ENCODE measurements around the gene AP4E1.
"Not testable (repeated sequence)": the region's sequence is repeated elsewhere in the genome, so short reads cannot be mapped to it uniquely, and the experiment has no call there.

The AP4E1 gene

DNA sequence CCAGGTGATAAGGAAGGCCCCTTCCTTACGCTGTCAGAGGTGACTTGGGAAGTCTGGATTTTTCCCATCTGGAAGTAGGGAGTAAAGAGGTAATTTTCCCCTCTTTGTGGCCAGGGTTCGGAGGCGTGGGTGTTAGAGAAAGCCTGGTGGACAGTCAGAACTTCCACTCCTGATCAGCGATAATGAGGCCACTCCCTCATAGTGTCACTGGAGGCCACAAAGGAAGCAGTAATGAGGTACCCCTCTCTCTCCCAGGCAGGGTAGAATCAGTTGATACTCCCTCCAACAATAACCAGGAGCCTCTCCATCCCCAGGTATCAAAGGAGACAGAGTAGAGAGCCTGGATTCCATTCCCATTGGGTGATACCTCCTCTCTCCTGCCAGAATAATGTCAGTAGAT is 30.0 kb downstream of the AP4E1 start:
- no peak for TF ChIP-seq JUND (IDR thresholded peaks at IDR 0.05; ENCODE audit: low read depth)
- in situ Hi-C loops (cut with HindIII; ENCODE audit: low pct_unique_long_range_greater_than_20kb, low sequenced_read_pairs) = no loop called here
- no peak for DNase-seq (ENCODE audit: low read depth in 1 of 2, low spot score in 1 of 2)

DNA sequence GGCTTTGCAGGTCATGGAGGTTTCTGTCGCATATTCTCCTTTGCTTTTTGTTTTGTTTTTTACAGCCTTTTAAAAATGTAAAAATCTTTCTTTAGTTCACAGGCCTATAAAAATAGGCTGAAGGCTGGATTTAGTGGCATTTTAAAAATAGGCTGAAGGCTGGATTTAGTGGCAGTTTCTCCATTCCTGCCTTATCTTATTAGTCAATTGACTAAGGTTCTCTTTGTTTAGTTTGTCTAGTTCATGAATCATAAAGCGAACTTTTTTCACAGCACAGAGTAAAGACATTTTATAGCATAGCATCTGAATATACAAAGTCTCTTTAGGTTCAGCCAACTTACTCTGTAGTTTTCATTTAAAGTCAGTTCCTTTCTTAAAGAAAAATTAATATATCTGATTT is 31.4 kb downstream of the AP4E1 start:
- DNase-seq (ENCODE audit: low read depth in 1 of 2, low spot score in 1 of 2) = no peak
- no peak for TF ChIP-seq JUND (IDR thresholded peaks at IDR 0.05; ENCODE audit: low read depth)
- in situ Hi-C loops (cut with HindIII; ENCODE audit: low pct_unique_long_range_greater_than_20kb, low sequenced_read_pairs) = no loop called here

DNA sequence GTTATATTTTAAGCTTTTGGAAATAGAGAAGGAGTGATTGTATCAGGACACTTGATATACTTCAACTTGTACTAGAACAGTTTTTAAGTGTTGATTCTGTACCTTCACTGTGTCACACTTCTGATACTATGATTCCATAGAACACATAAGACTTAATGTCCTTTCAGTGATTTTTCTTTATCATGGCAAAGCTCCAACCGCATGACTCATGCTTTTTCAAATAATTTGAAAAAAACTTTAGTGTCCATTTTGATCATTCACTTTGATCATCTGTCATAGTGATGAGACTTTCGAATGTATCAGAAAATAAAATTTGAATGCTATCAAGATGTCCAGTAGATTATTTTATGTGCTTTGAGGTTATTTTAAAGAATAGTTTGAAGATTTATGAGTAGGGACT is 32.0 kb downstream of the AP4E1 start:
- no peak for TF ChIP-seq JUND (IDR thresholded peaks at IDR 0.05; ENCODE audit: low read depth)
- in situ Hi-C loops (cut with HindIII; ENCODE audit: low pct_unique_long_range_greater_than_20kb, low sequenced_read_pairs) = no loop called here
- DNase-seq (ENCODE audit: low read depth in 1 of 2, low spot score in 1 of 2) = no peak

GRCh38 chr15:50943638-50944037 is 35.2 kb downstream of the AP4E1 start:
- TF ChIP-seq JUND (IDR thresholded peaks at IDR 0.05; ENCODE audit: low read depth) = no peak
- in situ Hi-C loops (cut with HindIII; ENCODE audit: low pct_unique_long_range_greater_than_20kb, low sequenced_read_pairs) = no loop called here
- DNase-seq (ENCODE audit: low read depth in 1 of 2, low spot score in 1 of 2) = no peak

GRCh38 chr15:50944672-50945071 is 36.2 kb downstream of the AP4E1 start:
- no peak for DNase-seq (ENCODE audit: low read depth in 1 of 2, low spot score in 1 of 2)
- in situ Hi-C loops (cut with HindIII; ENCODE audit: low pct_unique_long_range_greater_than_20kb, low sequenced_read_pairs) = no loop called here
- no peak for TF ChIP-seq JUND (IDR thresholded peaks at IDR 0.05; ENCODE audit: low read depth)

GRCh38 chr15:50945725-50946124 is 37.2 kb downstream of the AP4E1 start:
- in situ Hi-C loops (cut with HindIII; ENCODE audit: low pct_unique_long_range_greater_than_20kb, low sequenced_read_pairs) = no loop called here
- TF ChIP-seq JUND (IDR thresholded peaks at IDR 0.05; ENCODE audit: low read depth) = no peak
- no peak for DNase-seq (ENCODE audit: low read depth in 1 of 2, low spot score in 1 of 2)

GRCh38 chr15:50950745-50951144 is 42.3 kb downstream of the AP4E1 start:
- in situ Hi-C loops (cut with HindIII; ENCODE audit: low pct_unique_long_range_greater_than_20kb, low sequenced_read_pairs); DNase-seq (ENCODE audit: low read depth in 1 of 2, low spot score in 1 of 2): not testable (repeated sequence)

- in situ Hi-C loops (cut with HindIII; ENCODE audit: low pct_unique_long_range_greater_than_20kb, low sequenced_read_pairs) = no loop called here
- TF ChIP-seq JUND (IDR thresholded peaks at IDR 0.05; ENCODE audit: low read depth) = no peak
- DNase-seq (ENCODE audit: low read depth in 1 of 2, low spot score in 1 of 2) = no peak
These were observed 44.8 kb downstream of the AP4E1 start for GRCh38 chr15:50953302-50953701.

GRCh38 chr15:50954837-50955236 is 46.4 kb downstream of the AP4E1 start:
- DNase-seq (ENCODE audit: low read depth in 1 of 2, low spot score in 1 of 2); in situ Hi-C loops (cut with HindIII; ENCODE audit: low pct_unique_long_range_greater_than_20kb, low sequenced_read_pairs): not testable (repeated sequence)

- in situ Hi-C loops (cut with HindIII; ENCODE audit: low pct_unique_long_range_greater_than_20kb, low sequenced_read_pairs) = no loop called here
- TF ChIP-seq JUND (IDR thresholded peaks at IDR 0.05; ENCODE audit: low read depth) = no peak
These were observed 51.2 kb downstream of the AP4E1 start for GRCh38 chr15:50959717-50960116.

DNA sequence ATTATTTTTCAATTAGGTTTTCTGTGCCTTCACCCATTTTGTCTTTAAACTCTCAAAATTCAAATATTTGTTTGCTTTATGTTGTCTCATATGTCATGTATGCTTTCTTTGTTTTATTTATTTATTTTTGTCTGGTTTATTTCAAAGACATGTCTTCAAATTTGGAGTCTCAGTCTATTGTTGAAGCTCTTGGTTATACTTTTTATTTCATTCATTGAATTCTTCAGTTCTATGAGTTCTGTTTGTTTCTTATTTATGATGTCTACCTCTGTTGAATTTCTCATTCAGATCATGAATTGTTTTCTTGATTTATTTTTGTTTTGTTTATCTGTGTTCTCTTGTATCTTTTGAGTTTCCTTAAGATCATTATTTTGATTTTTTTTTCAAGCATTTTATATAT is 55.6 kb downstream of the AP4E1 start:
- no peak for DNase-seq (ENCODE audit: low read depth in 1 of 2, low spot score in 1 of 2)
- TF ChIP-seq JUND (IDR thresholded peaks at IDR 0.05; ENCODE audit: low read depth) = no peak
- in situ Hi-C loops (cut with HindIII; ENCODE audit: low pct_unique_long_range_greater_than_20kb, low sequenced_read_pairs) = no loop called here

More at GRCh38 chr15:50959717-50960116, 51.2 kb downstream of the AP4E1 start:
- no peak for DNase-seq (ENCODE audit: low read depth in 1 of 2, low spot score in 1 of 2)

- TF ChIP-seq JUND (IDR thresholded peaks at IDR 0.05; ENCODE audit: low read depth) = no peak
- no peak for DNase-seq (ENCODE audit: low read depth in 1 of 2, low spot score in 1 of 2)
- in situ Hi-C loops (cut with HindIII; ENCODE audit: low pct_unique_long_range_greater_than_20kb, low sequenced_read_pairs) = no loop called here
These were observed 59.9 kb downstream of the AP4E1 start for GRCh38 chr15:50968353-50968752.

GRCh38 chr15:50970524-50970923 is 62.0 kb downstream of the AP4E1 start:
- DNase-seq (ENCODE audit: low read depth in 1 of 2, low spot score in 1 of 2) = no peak
- in situ Hi-C loops (cut with HindIII; ENCODE audit: low pct_unique_long_range_greater_than_20kb, low sequenced_read_pairs) = no loop called here
- TF ChIP-seq JUND (IDR thresholded peaks at IDR 0.05; ENCODE audit: low read depth) = no peak

DNA sequence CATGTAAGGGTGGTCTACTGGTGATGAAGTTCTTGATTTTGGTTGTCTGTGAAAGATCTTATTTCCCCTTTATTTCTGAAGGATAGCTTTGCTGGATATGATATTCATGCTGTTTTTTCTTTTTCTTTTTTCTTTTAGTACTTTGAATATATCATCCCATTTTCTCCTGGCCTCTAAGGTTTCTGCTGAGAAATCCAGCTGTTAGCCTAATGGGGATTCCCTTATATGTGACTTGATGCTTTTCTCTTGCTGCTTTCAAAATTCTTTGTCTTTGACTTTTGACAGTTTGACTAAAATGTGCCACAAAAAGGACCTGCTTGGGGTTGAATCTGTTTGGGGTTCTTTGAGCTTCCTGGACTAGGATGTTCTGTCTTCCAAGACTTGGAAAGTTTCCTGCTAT is 62.6 kb downstream of the AP4E1 start:
- no peak for DNase-seq (ENCODE audit: low read depth in 1 of 2, low spot score in 1 of 2)
- in situ Hi-C loops (cut with HindIII; ENCODE audit: low pct_unique_long_range_greater_than_20kb, low sequenced_read_pairs) = no loop called here
- no peak for TF ChIP-seq JUND (IDR thresholded peaks at IDR 0.05; ENCODE audit: low read depth)

DNA sequence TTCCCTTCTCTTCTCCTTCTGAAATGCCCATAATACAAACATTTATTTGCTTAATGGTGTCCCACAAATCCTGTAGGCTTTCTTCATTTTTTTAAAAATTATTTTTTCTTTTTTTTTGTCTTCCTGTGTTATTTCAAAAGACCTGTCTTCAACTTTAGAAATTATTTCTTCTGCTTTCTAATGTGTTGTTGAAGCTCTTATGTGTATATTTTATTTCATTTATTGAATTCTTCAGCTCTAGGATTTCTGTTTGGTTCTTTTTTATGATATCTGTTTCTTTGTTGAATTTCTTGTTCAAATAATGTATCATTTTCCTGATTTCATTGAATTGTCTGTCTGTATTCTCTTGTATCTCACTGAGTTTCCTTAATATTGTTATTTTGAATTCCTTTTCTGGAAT is 63.1 kb downstream of the AP4E1 start:
- no peak for DNase-seq (ENCODE audit: low read depth in 1 of 2, low spot score in 1 of 2)
- no peak for TF ChIP-seq JUND (IDR thresholded peaks at IDR 0.05; ENCODE audit: low read depth)
- in situ Hi-C loops (cut with HindIII; ENCODE audit: low pct_unique_long_range_greater_than_20kb, low sequenced_read_pairs) = no loop called here

Data from T47D (cell line).